Mucosa of descending colon (tissue), 3 donors: ENCODE measurements around the gene GRXCR1. TPM values are rescaled to one million over a fixed set of nuclear protein-coding genes. Genes with fewer than 3 reads are reported as not detected.

Experiments
- ATAC-seq: fragments of 200-7000 bp; cut with Tn5 transposase; one replicate; pipeline ENCODE4 v1.9.1; 2020; ENCODE audit warnings: mild to moderate bottlenecking, moderate library complexity
- DNase-seq, 3 donors: peaks; one replicate each; pipeline ENCODE4 v3.0.0-alpha.2; 2020
- H3K36me3 ChIP-seq: fragments of 200-600 bp; one replicate; pipeline ENCODE4 v1.8.0; 2021; ENCODE audit warnings: low read depth, mild to moderate bottlenecking
- H3K4me1 ChIP-seq: fragments of 200-600 bp; one replicate; pipeline ENCODE4 v1.8.0; 2021; ENCODE audit warnings: low read depth, mild to moderate bottlenecking
- H3K4me3 ChIP-seq: fragments of 200-600 bp; one replicate; pipeline ENCODE4 v1.8.0; 2021; ENCODE audit warnings: mild to moderate bottlenecking
- H3K9me3 ChIP-seq: fragments of 200-600 bp; one replicate; pipeline ENCODE4 v1.8.0; 2021; ENCODE audit warnings: mild to moderate bottlenecking
- intact Hi-C, 2 donors: fragments of 100-400 bp; cut with DNase I in 1 of 2; cut with micrococcal nuclease in 1 of 2; formaldehyde crosslinking; loops; one replicate each; pipeline versions ENCODE4 v1.11.0 to v1.11.1; 2022; cut with DNase I, micrococcal nuclease
- total RNA-seq, 3 donors: library from RNA; stranded (reverse); fragmentation: NEBNext Ultra II Directional in 2 of 3; extraction: Animal tissue kit (Norgen Biotek cat#: 25700) in 2 of 3; gene quantifications; one replicate each; pipeline versions ENCODE4 v1.2.1 to v1.2.4, GENCODE V29; 2021 to 2023
- TF ChIP-seq, protein P1 (sequence below): fragments of 200-600 bp; IDR thresholded peaks from one replicate; pipeline ENCODE4 v1.8.0; 2022; ENCODE audit warnings: antibody characterized with exemption, mild to moderate bottlenecking
- donor health status: DM: no; HTN: no; CAD: no; lungs with moderate emphysema.
- donor health status: DM: no; HTN: no; CAD: no.
- donor health status: DM: no; HTN: yes; CAD: no.

Gene GRXCR1
- total RNA-seq, 3 donors from 2014 or later, result not detected

DNA sequence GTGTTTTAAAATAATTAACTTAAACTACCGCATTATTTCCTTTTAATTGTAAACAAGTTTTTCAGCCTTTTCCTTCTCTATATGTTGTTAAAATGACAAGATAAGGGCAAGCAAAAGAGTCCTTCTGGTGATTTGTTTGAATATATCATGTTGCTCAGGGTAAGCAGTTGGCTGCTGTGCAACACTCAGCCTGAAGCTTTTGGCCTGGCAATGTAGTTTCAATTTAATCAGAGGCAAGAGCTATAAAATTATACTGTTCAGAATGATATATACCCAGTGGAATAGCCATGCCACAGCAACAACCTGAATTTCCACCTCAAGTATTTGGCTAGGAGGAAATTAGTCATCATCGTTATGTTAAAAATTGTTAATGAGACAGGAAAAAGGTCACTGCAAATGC is 53.4 kb downstream of the GRXCR1 start:
- ATAC-seq, result no peak
- Histone ChIP-seq H3K9me3 (no peaks in the 10 kb centered on the region), H3K36me3 (no peaks in the 10 kb centered on the region), H3K4me1 (no peaks in the 10 kb centered on the region), H3K4me3 (no peak overlapping the region)
- DNase-seq, result no peak
- TF ChIP-seq, protein P1, sequence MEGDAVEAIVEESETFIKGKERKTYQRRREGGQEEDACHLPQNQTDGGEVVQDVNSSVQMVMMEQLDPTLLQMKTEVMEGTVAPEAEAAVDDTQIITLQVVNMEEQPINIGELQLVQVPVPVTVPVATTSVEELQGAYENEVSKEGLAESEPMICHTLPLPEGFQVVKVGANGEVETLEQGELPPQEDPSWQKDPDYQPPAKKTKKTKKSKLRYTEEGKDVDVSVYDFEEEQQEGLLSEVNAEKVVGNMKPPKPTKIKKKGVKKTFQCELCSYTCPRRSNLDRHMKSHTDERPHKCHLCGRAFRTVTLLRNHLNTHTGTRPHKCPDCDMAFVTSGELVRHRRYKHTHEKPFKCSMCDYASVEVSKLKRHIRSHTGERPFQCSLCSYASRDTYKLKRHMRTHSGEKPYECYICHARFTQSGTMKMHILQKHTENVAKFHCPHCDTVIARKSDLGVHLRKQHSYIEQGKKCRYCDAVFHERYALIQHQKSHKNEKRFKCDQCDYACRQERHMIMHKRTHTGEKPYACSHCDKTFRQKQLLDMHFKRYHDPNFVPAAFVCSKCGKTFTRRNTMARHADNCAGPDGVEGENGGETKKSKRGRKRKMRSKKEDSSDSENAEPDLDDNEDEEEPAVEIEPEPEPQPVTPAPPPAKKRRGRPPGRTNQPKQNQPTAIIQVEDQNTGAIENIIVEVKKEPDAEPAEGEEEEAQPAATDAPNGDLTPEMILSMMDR, result no peak
- intact Hi-C loops, result no loop called here

DNA sequence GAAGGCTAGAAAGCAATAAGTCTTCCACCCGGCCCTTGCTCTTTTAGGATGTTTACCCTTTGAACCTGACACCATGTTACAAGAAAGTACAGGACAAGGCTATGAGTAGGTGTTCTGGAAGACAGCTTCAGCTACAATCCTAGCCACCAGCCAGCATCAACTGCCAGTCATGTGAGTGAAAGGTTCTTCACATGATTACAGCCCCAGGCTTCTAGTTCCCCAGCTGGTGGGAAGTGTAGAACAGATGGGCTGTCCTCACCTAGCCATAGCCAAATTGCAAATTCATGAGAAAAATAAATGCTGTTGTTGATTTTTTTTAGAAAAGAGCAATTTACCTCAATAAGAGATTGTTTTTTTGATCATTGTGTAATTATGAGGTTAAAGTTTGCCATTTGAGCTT is 60.8 kb downstream of the GRXCR1 start:
- intact Hi-C loops, result no loop called here
- DNase-seq, result no peak
- Histone ChIP-seq H3K4me3 (no peak overlapping the region), H3K9me3 (no peaks in the 10 kb centered on the region), H3K4me1 (no peaks in the 10 kb centered on the region), H3K36me3 (no peaks in the 10 kb centered on the region)
- no peak for ATAC-seq
- TF ChIP-seq, protein P1, result no peak

DNA sequence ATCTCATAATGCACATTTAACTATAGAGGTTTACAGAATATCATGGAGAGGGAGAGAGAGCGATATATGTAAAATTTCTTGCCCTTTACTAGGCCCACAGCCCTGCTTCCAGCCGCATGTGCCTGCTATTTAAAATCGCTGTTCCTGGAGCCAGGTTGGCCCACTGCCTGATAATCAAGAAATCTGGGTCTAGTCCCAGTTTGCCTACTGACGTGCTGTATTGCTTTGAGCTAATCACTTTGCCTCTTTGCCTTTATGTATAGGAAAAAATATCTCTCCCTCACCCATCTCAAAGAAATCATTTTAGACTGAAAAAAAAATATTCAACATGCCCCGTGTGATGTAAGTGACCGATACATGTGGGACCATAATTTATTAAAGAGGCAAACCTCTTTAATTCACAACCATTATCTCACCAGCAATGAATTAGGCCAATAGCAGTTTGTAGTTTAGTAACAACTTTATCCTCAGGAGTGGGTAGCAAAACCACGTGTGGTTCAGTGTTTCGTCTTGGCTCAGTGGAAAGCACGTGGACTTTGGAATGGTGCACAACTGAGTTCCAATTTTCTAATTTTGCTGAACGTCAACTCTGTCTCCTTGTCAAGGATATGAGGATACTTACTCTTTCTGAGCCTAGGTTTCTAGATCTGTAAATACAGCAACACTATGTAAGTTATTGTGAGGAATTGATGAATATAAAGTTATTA is 62.6 kb downstream of the GRXCR1 start:
- no peak for DNase-seq
- ATAC-seq, result no peak
- intact Hi-C loops, result no loop called here
- Histone ChIP-seq H3K9me3 (no peaks in the 10 kb centered on the region), H3K4me1 (no peaks in the 10 kb centered on the region), H3K36me3 (no peaks in the 10 kb centered on the region), H3K4me3 (no peak overlapping the region)
- TF ChIP-seq, protein P1, result no peak

DNA sequence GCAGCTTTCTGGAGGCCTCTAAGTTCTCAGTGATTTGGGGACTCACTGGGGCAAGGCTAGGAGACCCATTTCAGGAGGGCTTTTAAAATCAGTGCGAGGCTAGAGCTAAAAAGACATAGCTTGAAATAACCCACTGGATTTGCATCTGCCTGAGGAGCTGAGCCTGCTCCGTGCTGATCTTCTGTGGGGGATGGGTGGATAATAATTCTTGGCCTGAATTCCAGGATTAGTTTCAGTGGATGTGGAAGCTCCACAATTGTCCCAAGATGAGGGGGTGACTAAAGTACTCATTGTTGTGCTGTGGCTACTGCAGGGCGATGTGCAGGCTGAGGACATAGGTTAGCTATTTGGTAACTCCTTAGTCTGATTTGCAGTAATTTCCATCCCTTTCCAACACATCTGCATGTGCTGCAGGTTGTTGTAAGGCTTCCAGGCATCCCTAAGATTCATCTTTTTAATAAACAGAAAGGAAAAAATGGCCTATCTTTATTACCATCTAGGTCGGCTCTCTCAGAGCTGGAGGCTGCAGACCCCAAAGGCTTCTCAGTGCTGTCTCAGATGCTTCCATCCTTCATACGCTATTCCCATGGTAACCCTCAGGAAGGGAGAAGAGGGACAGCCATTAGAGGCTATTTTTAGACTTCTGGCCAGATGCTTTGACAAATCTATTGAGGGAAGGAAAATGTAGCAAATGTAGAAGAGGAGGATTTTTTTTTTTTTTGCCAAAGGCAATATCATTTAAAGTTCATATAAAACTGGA is 63.4 kb downstream of the GRXCR1 start:
- TF ChIP-seq, protein P1, result no peak
- intact Hi-C loops, result no loop called here
- H3K9me3 ChIP-seq, result no peaks in the 10 kb centered on the region
- no peaks in the 10 kb centered on the region for H3K36me3 ChIP-seq
- H3K4me3 ChIP-seq, result no peak overlapping the region
- H3K4me1 ChIP-seq, result no peaks in the 10 kb centered on the region
- ATAC-seq, result no peak
- DNase-seq, result no peak

DNA sequence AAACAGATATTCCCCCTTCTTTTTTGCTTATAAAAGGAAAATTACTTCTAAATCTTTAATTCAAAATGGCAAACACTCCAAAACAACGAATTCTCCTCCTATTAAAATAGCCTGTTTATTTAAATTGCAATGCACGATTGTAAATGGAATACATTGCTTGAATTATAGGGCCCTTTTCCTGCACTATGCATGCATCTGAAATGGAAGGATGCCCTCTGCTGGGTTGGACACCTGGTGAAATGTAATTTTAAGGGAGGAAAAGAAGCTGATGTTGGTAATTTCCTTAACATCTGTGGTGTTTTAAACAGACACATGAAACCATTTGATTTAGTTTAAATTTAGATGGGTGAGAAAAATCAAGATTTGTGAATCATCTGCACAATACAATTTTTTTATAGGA is 72.8 kb downstream of the GRXCR1 start:
- H3K4me1 ChIP-seq, result no peaks in the 10 kb centered on the region
- H3K36me3 ChIP-seq, result no peaks in the 10 kb centered on the region
- intact Hi-C loops, result no loop called here
- no peaks in the 10 kb centered on the region for H3K9me3 ChIP-seq
- TF ChIP-seq, protein P1, result no peak
- no peak overlapping the region for H3K4me3 ChIP-seq
- DNase-seq, result no peak
- ATAC-seq, result no peak
